Chondrocyte (in vitro differentiated cells): ENCODE data around the gene TPRKB. TPM values are rescaled to one million over a fixed set of nuclear protein-coding genes. Genes with fewer than 3 reads are reported as not detected.
A peak's percentile ranks its signal among the peaks of the same experiment; 100 is the strongest.

ENCODE experiments used
- DNase-seq: peaks from one replicate; pipeline ENCODE4 v3.0.0; 2021; ENCODE audit warnings: mixed read lengths, low spot score
- H3K27ac Mint-ChIP-seq: one replicate; pipeline ENCODE4 v1.8.0; 2021; ENCODE audit warnings: mild to moderate bottlenecking, moderate library complexity, mixed read lengths; ENCODE audit not compliant: unreplicated experiment
- H3K27me3 Mint-ChIP-seq: 2 replicates; pipeline ENCODE4 v1.8.0; 2021; ENCODE audit warnings: low read depth, mixed read lengths
- H3K36me3 Mint-ChIP-seq: 2 replicates; pipeline ENCODE4 v1.8.0; 2021; ENCODE audit warnings: low read depth, mixed read lengths
- H3K4me1 Mint-ChIP-seq: 2 replicates; pipeline ENCODE4 v1.8.0; 2021; ENCODE audit warnings: low read depth, mild to moderate bottlenecking, mixed read lengths
- H3K4me3 Mint-ChIP-seq: one replicate; pipeline ENCODE4 v1.8.0; 2021; ENCODE audit warnings: mild to moderate bottlenecking, moderate library complexity, mixed read lengths; ENCODE audit not compliant: unreplicated experiment
- H3K9me3 Mint-ChIP-seq: 2 replicates; pipeline ENCODE4 v1.8.0; 2021; ENCODE audit warnings: low read depth, mixed read lengths
- CTCF ChIP-seq: fragments of 200-600 bp; sonication (generic); IDR thresholded peaks from 2 replicates; pipeline ENCODE4 v1.5.0; 2021; ENCODE audit warnings: antibody characterized with exemption, mild to moderate bottlenecking, moderate library complexity
- total RNA-seq: library from RNA; stranded (reverse); gene quantifications from 3 replicates; pipeline ENCODE4 v1.2.1, GENCODE V29; 2021

The TPRKB gene
- total RNA-seq, 1 donor from 2014 or later, result 14.2 TPM

- DNase-seq, result no peak
- no peak for TF ChIP-seq CTCF
- Mint-ChIP-seq H3K9me3 (no peaks in the 10 kb centered on the region), H3K27me3 (no peaks in the 10 kb centered on the region), H3K36me3 (peaks cover 23% of the 10 kb centered on the region), H3K4me1 (peaks cover 31% of the 10 kb centered on the region), H3K27ac (peak overlapping the region; percentile 83), H3K4me3 (no peak overlapping the region)
These were observed 39.8 kb upstream of the TPRKB start for GRCh38 chr2:73776869-73777519.

GRCh38 chr2:73776381-73776780, 39.2 kb upstream of the TPRKB start:
- Mint-ChIP-seq H3K27ac (no peak overlapping the region), H3K27me3 (no peaks in the 10 kb centered on the region), H3K4me3 (no peak overlapping the region)

GRCh38 chr2:73772819-73773218, 35.7 kb upstream of the TPRKB start:
- TF ChIP-seq CTCF, result no peak
- Mint-ChIP-seq H3K36me3 (peaks cover 36% of the 10 kb centered on the region), H3K27me3 (no peaks in the 10 kb centered on the region), H3K4me3 (no peak overlapping the region), H3K4me1 (peaks cover 17% of the 10 kb centered on the region), H3K27ac (no peak overlapping the region), H3K9me3 (no peaks in the 10 kb centered on the region)
- no peak for DNase-seq

More at GRCh38 chr2:73776381-73776780, 39.2 kb upstream of the TPRKB start:
- Mint-ChIP-seq H3K36me3 (peaks cover 24% of the 10 kb centered on the region), H3K4me1 (peaks cover 31% of the 10 kb centered on the region), H3K9me3 (no peaks in the 10 kb centered on the region)
- no peak for DNase-seq
- TF ChIP-seq CTCF, result no peak

- no peak for DNase-seq
- Mint-ChIP-seq H3K9me3 (no peaks in the 10 kb centered on the region), H3K4me3 (no peak overlapping the region), H3K27me3 (no peaks in the 10 kb centered on the region), H3K27ac (no peak overlapping the region), H3K4me1 (peaks cover 6% of the 10 kb centered on the region), H3K36me3 (peaks cover 44% of the 10 kb centered on the region)
- TF ChIP-seq CTCF, result no peak
These were observed 33.6 kb upstream of the TPRKB start for GRCh38 chr2:73770725-73771124.

- no peaks in the 10 kb centered on the region for H3K9me3 Mint-ChIP-seq
- no peak for TF ChIP-seq CTCF
- peaks cover 10% of the 10 kb centered on the region for H3K4me1 Mint-ChIP-seq
- no peak for DNase-seq
- peaks cover 46% of the 10 kb centered on the region for H3K36me3 Mint-ChIP-seq
- no peaks in the 10 kb centered on the region for H3K27me3 Mint-ChIP-seq
- peak overlapping the region; percentile 49 for H3K27ac Mint-ChIP-seq
- no peak overlapping the region for H3K4me3 Mint-ChIP-seq
These were observed 29.8 kb upstream of the TPRKB start for GRCh38 chr2:73766994-73767393.
